CD4-positive, alpha-beta T cell treated with Interleukin-15 for 1 hour (primary cell): ENCODE results near the gene STMP1.
"Not testable (repeated sequence)": the region's sequence is repeated elsewhere in the genome, so short reads cannot be mapped to it uniquely, and the experiment has no call there.

ENCODE experiments used
- DNase-seq: peaks from one replicate; pipeline ENCODE4 v3.0.0-alpha.2; 2020

The STMP1 gene

DNA sequence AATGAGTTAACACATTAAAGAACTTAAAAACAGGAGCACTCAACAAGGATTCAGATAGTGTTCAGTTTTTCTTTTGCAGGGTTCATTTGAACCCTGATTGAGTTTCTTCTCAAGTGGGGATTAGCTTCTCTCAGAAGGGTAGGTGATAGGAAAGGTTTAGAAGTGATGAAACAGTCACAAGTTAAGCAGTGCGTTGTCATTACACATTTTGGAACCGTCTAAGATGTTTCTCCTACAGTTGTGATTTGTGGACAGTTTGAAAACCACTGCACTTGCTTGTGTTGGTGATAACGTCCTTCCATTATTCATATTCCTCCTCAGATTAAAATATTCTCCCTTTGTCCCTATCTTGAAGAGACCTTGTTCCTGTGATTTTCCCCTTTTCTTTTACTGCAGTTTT, 2.7 kb downstream of the STMP1 start:
- DNase-seq, result no peak

DNA sequence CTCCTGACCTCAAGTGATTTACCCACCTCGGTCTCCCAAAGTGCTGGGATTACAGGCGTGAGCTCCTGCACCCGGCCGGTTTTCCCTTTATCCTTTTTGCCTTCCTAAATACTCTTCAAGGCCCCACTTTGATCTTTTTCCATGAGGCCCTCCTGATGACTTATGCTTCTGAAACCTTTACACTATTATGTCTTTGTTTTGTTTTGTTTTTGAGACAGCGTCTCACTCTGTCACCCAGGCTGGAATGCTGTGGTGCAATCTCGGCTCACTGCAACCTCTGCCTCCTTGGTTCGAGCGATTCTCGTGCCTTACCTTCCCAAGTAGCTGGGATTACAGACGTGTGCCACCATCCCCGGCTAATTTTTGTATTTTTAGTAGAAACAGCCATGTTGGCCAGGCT, 3.8 kb downstream of the STMP1 start:
- DNase-seq, result no peak

DNA sequence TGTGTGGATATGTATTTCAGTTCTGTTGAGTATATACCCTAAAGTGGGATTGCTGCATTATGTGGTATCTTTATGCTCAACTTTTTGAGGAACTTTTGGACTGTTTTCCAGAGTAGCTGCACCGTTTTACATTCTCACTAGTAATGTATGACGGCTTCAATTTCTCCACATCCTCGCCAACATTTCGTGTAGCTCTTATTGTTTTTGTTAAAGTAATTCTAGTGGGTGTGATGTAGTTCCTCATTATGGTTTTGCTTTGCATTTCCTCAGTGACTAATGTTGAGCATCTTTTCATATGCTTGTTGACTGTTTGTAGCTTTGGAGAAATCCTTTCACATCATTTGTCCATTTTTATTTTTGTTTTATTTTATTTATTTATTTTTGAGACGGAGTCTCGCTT, 4.5 kb downstream of the STMP1 start:
- no peak for DNase-seq

DNA sequence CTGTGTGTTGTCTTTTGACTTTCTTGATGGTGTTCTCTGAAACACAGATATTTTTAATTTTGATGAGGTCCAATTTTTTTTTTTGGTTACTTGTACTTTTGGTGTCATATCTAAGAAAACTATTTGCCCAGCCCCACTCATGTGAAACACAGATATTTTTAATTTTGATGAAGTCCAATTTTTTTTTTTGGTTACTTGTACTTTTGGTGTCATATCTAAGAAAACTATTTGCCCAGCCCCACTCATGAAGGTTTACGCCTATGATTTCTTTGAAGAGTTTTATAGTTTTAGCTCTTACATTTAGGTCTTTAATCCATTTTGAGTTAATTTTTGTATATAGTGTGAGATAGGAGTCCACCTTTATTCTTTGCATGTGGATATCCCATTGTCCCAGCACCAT, 5.3 kb downstream of the STMP1 start:
- DNase-seq, result not testable (repeated sequence)

DNA sequence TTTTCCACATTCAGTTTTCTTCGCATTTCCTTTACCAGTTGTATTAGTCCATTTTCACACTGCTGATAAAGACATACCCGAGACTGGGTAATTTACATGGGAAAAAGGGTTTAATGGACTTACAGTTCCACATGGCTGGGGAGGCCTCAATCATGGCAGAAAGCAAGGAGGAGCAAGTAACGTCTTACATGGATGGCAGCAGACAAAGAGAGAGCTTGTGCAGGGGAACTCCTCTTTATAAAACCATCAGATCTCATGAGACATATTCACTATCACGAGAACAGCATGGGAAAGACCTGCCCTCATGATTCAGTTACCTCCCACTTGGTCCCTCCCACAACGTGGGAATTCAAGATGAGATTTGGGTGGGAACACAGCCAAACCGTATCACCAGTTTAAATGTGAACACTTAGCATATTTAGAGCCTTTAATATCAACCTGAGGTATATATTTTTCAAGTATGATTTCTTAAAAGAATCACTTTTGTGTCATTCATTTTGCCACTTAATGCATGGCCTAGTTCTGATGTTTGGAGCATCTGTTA, 6.6 kb downstream of the STMP1 start:
- not testable (repeated sequence) for DNase-seq

DNA sequence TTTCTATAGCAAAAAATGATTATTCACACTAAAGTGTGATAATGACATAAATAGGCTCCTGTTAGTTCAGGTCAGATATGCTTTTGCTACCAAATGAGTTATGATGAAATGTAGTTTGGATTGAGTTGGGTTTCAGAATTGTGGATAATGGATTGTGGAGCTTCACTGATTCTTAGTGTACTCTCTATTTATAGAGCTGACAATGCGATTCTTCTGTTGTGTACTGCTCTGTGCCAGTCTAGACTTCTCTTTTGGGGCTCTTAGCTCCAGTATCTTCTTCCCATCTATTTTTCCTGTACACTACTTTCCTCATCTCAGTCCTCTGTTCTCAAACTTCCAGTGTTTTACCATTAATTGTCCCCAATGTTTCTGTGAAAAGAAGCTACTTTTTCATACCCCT, 7.5 kb downstream of the STMP1 start:
- DNase-seq, result no peak

DNA sequence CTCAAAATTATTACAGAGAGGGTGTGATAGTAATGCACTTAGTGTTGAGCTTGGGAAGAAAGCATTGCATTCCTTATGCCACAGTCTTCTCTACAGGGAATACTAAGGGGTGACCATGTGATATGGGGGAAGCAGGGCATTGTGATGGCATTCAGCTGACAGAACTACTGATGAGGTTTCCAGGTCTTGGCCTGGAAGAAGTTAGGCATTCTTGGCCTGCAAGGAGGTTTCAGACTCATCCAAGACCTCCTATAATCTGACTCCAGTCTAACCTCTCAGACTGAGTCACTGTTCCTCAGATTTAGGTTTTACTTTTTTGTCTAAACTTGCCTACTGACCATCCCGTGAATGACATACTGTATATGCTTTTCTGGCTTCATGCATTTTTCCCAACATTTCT, 7.9 kb downstream of the STMP1 start:
- no peak for DNase-seq

DNA sequence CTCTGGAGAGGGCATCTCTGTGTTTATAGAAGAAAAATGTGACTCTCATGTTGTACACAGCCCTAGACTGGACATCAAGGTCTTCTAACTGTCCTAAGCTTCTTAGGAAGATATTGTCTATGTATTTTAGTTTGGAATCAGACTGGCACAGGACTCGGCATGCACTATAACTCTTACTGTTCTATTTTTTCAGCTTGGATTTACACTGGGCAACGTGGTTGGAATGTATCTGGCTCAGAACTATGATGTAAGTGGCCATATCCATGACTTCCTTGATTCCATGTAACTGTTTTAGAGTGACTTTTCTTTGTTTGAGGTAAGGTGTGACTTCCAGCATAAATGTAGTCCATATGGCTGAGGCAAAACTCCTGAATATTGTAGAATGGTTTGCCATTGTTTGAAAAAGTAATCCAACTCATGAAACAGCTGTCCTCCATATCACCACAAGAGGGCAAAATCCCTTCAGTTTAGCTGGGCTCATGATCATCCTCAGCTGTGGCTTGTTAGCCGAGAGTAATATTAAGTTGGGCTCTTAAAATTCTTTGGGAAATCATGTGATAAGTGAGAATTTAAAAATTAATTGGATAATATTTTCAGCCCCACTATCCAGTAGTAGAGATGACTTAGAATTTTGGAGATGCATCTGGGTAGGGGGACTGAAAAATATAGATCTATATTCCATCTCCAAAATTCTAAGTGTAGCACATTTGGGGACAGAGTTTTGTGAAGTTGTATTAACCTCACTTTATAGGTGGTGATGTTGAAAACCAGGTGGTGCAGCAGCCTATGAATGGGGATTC, 10.4 kb downstream of the STMP1 start:
- no peak for DNase-seq

DNA sequence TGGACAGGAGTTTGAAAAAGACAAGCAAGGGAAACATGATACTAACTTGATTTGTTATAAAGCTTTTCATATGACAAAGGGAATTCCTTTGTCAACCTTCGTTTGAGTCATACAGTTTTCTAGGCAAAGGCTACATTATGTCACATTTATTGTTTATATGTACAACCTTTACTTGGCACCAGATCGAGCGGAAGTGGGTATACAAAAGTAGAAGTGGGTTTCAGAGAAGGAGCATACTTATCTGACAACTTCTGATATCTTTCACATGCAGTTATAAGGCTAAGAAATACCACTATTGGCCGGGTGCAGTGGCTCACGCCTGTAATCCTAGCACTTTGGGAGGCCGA, 11.0 kb downstream of the STMP1 start:
- DNase-seq, result no peak

DNA sequence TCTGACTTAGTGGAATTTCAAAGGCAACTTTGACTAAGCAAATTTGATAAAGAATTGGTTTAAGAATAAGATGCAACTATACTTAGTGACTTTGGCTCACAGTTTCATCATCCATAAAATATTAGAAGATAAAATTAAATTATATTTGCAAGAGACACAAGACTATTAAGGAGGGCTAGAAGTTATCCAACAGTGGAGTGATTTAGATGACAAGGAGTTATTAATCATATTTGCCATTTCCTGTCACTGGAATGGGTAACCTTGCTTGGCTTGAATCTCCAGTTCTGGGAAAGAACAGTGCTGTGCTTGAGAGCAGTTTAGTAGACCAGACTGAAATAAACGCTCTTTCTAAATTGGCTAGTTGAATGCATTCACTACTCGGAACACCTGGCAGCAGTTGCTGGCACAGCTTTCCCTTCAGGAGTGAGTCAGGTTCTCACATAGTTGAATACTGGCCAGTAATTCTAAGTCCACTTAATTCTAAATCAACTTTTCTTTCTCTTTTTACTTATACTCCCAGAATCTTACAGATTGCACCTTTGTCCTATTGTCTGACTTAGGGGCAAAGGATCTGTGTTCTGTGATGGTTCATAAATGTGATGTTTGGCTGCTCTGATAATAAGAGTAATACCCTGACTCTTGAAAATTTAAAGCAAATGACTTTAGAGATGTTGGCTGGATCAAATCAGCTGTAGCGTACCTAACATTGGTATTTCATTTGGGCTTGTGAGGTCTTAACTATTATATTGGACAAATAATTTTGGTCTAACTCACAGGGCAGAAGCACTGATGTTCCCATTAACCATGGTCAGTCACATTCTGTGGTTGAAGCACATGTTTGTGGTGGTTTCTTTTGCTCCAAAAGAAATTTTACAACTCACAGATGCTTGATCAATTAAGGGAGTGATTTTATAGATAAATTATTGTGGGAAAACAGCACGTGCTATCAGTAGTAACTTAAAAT, 16.6 kb downstream of the STMP1 start:
- no peak for DNase-seq

DNA sequence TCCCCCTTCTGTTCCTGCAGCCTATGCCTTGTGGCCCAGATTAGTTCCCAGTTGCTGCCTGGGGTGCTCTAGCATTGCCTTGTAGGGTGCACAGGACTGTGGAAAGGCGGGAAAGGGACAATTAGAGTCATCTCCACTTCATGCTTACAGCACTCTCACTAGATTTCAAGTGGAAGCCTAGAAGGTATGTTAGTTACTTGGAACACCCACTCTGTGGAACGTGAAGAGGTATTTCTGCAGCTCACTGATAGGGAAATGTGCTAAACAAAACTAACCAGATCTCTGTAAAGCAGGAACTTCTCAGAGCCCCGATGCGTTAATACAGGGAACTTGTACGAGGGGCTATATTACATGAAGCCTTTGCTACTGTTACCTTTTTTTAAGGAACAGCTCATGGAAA, 19.4 kb downstream of the STMP1 start:
- no peak for DNase-seq

DNA sequence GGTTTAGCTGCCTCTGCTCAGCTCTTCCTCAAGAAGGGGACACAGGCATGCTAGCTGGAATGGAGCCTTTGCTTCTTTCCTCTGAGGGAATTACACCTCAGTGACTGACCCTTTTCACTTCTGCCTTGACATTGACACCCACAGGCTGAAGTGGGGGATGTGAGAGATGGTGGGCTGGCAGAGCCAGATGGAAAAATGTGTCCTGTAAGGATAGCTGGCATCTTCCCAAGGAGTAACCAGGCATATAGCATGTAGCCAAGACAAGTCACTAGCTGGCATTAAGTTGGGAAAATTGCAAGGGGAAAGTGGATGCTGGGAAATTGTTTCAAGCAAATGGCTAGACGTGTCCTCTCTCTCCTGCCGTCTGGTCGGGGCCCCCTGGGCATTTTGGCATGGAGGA, 19.9 kb downstream of the STMP1 start:
- DNase-seq, result no peak

DNA sequence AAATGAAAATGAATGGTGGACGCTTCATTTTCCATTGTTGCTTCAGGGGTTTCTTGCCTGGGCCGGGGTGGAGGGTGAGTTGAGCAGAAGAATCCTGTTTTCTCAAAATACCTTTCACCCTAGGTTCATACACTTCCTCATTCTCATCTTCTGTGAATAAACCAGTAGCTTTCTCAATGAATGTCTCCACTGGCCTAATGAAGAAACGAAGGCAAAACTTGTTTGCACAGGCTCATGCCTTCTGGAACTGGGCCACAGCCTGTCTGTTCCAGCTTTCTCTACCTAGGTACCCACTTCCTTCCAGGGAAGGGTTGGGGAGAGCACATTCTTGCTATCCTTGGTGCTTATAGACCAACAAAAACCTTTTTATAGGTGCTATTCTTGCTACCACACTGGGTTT, 21.3 kb downstream of the STMP1 start:
- no peak for DNase-seq

DNA sequence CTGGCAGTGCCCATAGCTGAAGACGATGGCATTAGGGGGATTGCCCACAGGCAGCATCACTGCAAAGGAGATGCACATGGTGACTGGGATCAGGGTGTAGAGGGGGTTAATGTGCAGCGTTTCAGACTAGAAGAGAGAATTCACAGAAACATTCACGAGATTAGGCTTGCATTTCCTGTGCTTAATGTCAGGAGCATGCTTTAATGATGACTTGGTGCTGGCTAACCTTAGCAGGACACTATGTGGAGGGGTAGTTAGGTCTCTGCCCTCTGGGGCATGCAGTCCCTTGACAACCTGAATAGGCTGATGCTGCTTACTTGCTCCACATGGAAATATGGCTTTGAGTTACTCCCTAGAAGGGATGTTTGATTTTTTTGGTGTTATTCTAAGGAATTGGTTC, 21.8 kb downstream of the STMP1 start:
- no peak for DNase-seq

DNA sequence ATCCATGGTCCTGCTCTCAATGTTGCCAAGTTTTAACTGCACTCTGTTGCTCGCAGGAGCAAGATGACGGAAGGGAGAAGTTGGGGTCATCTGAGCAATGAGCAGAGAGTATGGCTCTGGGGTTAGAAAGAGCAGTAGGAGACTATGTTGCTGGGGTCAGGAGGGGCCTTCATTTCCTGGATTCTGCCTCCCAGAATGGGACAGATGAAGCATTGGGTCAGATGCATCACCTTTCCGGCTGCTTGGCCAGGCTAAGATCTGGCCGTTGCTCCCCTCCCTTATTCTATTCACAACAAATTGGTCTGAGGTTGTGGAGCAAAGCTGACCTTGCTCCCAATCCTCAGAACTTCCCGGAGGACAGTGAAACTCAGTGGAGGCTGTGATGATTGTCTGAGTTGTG, 22.4 kb downstream of the STMP1 start:
- DNase-seq, result no peak

DNA sequence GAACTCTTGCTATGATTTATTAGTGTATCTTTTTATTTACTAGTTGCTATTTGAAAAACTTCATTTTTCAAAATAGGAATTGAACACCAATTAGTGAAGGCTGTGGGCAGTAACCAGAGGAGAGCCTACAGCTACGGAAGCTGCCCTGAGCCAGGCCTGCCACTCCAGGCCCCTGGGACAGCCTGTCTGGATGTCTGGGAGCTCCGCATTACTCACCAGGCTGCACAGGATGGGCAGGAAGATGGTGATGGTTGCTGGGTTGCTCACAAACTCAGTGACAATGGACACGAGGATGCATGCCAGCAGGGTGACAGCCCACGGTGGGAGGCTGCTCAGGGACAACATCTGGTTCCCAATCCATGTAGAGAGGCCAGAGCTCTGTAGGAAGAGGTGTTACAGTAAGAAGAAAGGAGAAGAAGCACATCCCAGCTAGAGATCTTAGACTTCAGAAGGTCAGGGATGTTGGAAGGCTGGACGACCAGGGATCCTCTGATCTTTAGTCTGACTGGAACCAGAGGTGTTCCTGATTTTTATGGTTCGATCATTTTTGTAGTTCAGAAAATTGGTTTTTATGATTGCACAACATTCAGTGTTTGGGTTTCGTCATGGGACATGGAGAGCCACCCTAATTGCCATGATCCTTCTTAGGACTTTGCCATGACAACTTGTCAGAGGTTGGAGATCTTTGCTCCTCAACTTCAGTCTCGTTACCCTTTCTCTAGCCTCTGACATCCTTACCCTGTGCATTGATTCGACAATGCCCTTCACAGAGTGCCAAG, 23.2 kb downstream of the STMP1 start:
- no peak for DNase-seq

DNA sequence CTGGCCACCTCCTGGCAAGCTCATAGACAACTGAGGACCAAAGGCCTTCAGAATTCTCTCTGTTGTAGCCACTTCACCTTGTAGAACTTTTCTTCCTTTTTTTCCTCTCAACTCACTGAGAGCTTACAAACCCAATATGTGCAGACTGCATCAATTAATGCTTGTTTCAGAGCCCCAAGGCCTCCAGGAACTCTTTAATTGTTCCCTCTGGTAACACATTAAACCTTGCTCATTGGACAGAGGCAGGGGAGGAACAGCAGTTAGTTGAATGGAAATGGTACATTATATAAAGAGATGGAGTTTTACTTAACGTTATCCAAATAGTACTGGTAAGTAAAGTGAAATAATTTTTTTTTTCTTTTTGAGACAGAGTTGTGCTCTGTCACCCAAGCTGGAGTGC, 25.2 kb downstream of the STMP1 start:
- DNase-seq, result no peak

DNA sequence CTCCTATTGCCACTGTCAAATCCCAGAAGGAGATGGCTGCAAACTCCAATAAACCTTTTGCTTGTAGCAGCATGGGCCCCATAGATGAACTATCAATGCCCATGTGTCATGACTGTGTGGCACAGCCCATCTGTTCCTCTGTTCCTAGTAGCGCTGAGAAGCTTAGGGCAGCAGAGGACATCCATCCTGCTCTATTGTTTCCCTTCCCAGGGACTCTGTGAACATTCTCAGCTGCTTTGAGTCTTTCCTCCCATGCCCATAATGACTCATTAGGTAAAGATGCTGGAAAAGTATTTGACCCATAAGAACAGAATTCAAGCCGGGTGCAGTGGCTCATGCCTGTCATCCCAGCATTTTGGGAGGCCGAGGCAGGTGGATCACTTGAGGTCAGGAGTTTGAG, 28.3 kb downstream of the STMP1 start:
- DNase-seq, result no peak

DNA sequence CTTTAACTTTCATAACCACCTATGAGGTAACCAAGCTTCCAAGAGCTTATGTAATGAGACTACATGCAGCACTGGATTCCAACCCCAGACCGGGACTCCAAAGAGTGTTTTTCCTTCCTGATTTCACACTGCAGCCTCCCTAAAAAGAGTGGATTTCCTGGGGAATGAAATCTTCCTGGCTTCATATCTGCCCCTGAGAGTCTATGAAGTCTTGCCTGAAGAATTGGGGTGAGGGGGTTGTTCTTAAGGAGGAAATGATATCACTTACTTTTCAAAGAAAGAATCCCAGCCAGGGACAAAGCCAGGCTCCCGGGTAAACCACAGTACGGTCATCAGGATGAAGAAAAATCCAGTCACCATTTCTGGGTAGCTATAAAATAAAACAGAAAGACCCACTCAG, 29.7 kb downstream of the STMP1 start:
- no peak for DNase-seq

DNA sequence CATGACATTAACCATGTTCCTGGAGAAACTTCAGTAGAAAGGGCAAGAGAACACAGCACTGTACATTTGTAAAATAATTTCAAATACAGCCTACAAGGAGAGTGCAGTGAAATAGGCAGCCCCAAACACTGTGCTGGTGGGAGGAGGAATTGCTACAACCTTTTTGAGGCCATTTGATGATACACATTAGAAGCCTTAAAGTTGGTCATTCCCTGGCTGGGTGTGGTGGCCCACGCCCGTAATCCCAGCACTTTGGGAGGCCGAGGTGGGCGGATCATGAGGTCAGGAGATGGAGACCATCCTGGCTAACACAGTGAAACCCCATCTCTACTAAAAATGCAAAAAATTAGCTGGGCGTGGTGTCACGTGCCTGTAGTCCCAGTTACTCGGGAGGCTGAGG, 30.3 kb downstream of the STMP1 start:
- DNase-seq, result not testable (repeated sequence)

DNA sequence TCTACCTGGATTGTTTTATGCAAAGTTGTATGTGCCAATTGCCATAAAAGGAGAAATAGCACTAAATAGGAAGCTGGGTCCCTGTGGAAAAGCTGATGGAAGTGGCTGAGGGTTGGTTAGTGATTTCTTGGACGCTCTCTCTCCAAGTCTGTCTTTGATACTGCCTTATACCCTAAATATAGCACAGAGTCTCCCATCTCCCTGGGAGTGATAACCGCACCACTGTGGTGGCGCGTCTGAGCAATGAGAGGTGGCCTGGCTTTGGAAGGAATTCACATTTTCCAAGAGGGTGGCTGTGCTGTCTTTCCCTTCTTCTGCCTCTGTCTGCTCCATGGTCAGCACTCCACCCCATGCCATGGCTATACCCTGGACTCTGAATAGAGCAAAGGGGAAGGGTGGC, 31.2 kb downstream of the STMP1 start:
- DNase-seq, result no peak

DNA sequence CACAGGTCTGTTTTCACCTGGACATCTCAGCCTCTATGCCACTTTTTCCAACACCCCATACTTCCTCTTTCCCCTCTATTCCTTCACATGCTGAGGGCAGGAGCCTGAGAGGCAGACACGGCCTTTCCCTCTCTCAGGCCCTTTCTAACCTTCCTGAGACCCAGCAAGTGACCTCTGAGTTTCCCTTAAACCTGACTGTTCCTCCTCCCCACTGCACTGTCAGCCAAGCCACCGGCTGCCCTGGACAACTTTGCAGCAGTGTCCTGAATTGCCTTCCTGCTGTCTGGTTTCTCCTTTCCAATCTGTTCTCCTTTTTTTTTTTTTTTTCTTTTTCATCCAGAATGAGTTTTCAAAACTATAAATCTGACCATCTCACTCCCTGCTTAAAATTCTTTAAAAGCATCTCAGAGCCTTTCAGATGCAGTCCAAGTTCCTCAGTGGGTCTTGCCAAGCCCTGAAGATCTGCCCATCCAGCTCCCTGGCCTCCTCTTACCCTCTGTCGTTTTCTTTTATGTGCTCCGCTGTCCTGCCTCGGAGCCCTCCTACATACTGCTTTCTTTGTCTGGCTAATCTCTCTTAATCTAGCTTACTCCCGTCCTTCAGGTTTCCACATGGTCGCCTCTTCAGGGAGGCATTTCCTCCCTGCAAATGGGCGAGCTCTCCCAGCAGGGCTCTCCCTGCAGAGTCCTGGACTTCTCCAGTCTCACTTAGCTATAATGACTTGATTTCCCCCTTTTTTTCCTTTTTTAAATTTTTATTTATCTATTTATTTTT, 35.1 kb downstream of the STMP1 start:
- no peak for DNase-seq
